Measurements from ENCODE around the gene TP53AIP1. TPM values are rescaled to one million over a fixed set of nuclear protein-coding genes. Genes with fewer than 3 reads are reported as not detected.

Gene TP53AIP1
- total and polyA plus RNA-seq, 2 of the 8 experiments (the other 6 are each of a cell fraction or from before 2014, with no cell fraction given) = 0.03 TPM; not detected in 1

GRCh38 chr11:128934926-128935325 lies 7.7 kb downstream of the TP53AIP1 start:
- H3K14ac ChIP-seq (ENCODE audit: insufficient read length) = no peak overlapping the region
- no peak overlapping the region for H2BK15ac ChIP-seq (ENCODE audit: low read length)
- H3K79me2 ChIP-seq (ENCODE audit: control insufficient read depth in 1 of 2, insufficient read depth in 2 of 2, low read length in 2 of 2) = no peaks in the 10 kb centered on the region
- POLR2A ChIA-PET (ENCODE audit: partially characterized antibody) = no interaction called here
- H3K4me2 ChIP-seq (ENCODE audit: insufficient read depth in 1 of 2, low read depth in 2 of 2, low read length in 2 of 2) = no peak overlapping the region
- H2AK5ac ChIP-seq (ENCODE audit: low read depth, low read length) = no peak overlapping the region
- no peak overlapping the region for H3K56ac ChIP-seq (replicated peaks; ENCODE audit: insufficient read length, low read depth, low read length)
- no peak overlapping the region for H2AFZ ChIP-seq (ENCODE audit: low read length)
- no peak overlapping the region for H3K23ac ChIP-seq (ENCODE audit: insufficient read length)
- no peak overlapping the region for H3K18ac ChIP-seq (ENCODE audit: extremely low read depth, low read length)
- H3K36me3 ChIP-seq (ENCODE audit: control insufficient read depth in 2 of 4, insufficient read depth in 4 of 4, low read length in 3 of 4) = no peaks in the 10 kb centered on the region
- no peak overlapping the region for H3K4me3 ChIP-seq (ENCODE audit: extremely low read depth in 1 of 4, insufficient read depth in 2 of 4, low read depth in 3 of 4, low read length in 4 of 4)
- peaks cover 0 to 15% (median 10%) of the 10 kb centered on the region in 4 experiments; a peak in 6 of 7 replicates for H3K4me1 ChIP-seq (replicated peaks in 1 of 4; ENCODE audit: control insufficient read depth in 3 of 4, insufficient read depth in 4 of 4, low read length in 3 of 4)
- no peak overlapping the region for H3K27ac ChIP-seq (ENCODE audit: low read depth, low read length)
- no peak overlapping the region for H4K91ac ChIP-seq (replicated peaks; ENCODE audit: insufficient read length, low read length)
- CTCF ChIA-PET (ENCODE audit: partially characterized antibody) = interaction anchor here (1.4 to 14.7 kb wide), 7 partner anchors 8 to 54 kb away, joined by 3 to 243 read pairs (median 9); partner anchors contain the start of gene KCNJ5
- no peak overlapping the region for H2BK120ac ChIP-seq (replicated peaks; ENCODE audit: low read depth, low read length)
- WGBS, 2 experiments (ENCODE audit: extremely low coverage in 1 of 2, insufficient coverage in 1 of 2, insufficient read length in 1 of 2, insufficient replicate concordance in 2 of 2, low coverage in 1 of 2, low lambda C conversion rate in 2 of 2, missing lambda C conversion rate in 1 of 2) = 89% methylated on average over 10 of the region's 10 CpGs; no CpG with 5 or more reads in 1 of the 2 experiments
- H2BK12ac ChIP-seq (ENCODE audit: low read depth, low read length) = no peak overlapping the region
- H4K8ac ChIP-seq (ENCODE audit: extremely low read depth, insufficient read depth, low read length) = no peak overlapping the region
- H3K27me3 ChIP-seq (replicated peaks in 1 of 4; ENCODE audit: control insufficient read depth in 3 of 4, extremely low read depth in 1 of 4, insufficient read depth in 3 of 4, low read length in 3 of 4) = peaks cover 0 to 25% (median 14%) of the 10 kb centered on the region in 4 experiments; a peak in 6 of 7 replicates
- DNase-seq (ENCODE audit: low read depth in 1 of 2, low spot score in 2 of 2) = no peak
- H3K79me1 ChIP-seq (ENCODE audit: low read depth, low read length) = no peaks in the 10 kb centered on the region
- no peak overlapping the region for H2BK20ac ChIP-seq (ENCODE audit: low read length)
- H3K9me3 ChIP-seq (ENCODE audit: insufficient read depth in 2 of 2, low read depth in 1 of 2, low read length in 1 of 2) = peaks cover 0 to 2% of the 10 kb centered on the region in 2 experiments; a peak in 1 of 4 replicates
- H4K5ac ChIP-seq (ENCODE audit: insufficient read length, low read depth, low read length) = no peak overlapping the region
- no peaks in the 10 kb centered on the region for H3K23me2 ChIP-seq (ENCODE audit: low read depth, low read length)
- H4K20me1 ChIP-seq (replicated peaks in 1 of 2; ENCODE audit: control insufficient read depth in 1 of 2, insufficient read depth in 2 of 2, low read length in 2 of 2) = no peaks in the 10 kb centered on the region
- no peak for FAIRE-seq
- no peak overlapping the region for H3K9ac ChIP-seq (replicated peaks in 1 of 4; ENCODE audit: extremely low read depth in 1 of 4, low read depth in 3 of 4, low read length in 3 of 4)
- H2BK5ac ChIP-seq (ENCODE audit: low read depth, low read length) = no peak overlapping the region
- no peak overlapping the region for H3K4ac ChIP-seq (replicated peaks; ENCODE audit: insufficient read length, low read depth, low read length)
- TF ChIP-seq CHD2 (IDR thresholded peaks at IDR 0.05; ENCODE audit: low read length) (no peak), SP2 (IDR thresholded peaks at IDR 0.05; ENCODE audit: low read length) (no peak), HDAC2 (IDR thresholded peaks at IDR 0.05; ENCODE audit: borderline replicate concordance in 1 of 2, low read depth in 2 of 2, low read length in 2 of 2) (no peak), SP1 (IDR thresholded peaks at IDR 0.05; ENCODE audit: low read depth, low read length) (no peak), EZH2 (IDR thresholded peaks at IDR 0.05; ENCODE audit: low read depth, low read length, severe bottlenecking) (no peak), SIX5 (IDR thresholded peaks at IDR 0.05; ENCODE audit: low read depth, low read length) (no peak), RBBP5 (IDR thresholded peaks at IDR 0.05; ENCODE audit: borderline replicate concordance, low read depth, low read length) (no peak), JUND (IDR thresholded peaks at IDR 0.05; ENCODE audit: low read length) (no peak), MAX (IDR thresholded peaks at IDR 0.05) (no peak), TEAD4 (IDR thresholded peaks at IDR 0.05; ENCODE audit: low read depth, low read length) (no peak), POLR2AphosphoS5 (IDR thresholded peaks at IDR 0.05; ENCODE audit: low read depth, low read length) (no peak)

Data from H1 (cell line).